HepG2 (cell line): ENCODE results near the gene CEMP1. TPM values are rescaled to one million over a fixed set of nuclear protein-coding genes. Genes with fewer than 3 reads are reported as not detected.
A peak's percentile ranks its signal among the peaks of the same experiment; 100 is the strongest.

Source experiments
- ARNT2 ChIP-seq: sonication (generic); formaldehyde crosslinking; IDR thresholded peaks from 2 replicates; pipeline ENCODE4 v1.8.0; 2022; ENCODE audit warnings: mild to moderate bottlenecking, low read depth, missing genetic modification reagents, moderate library complexity
- FOXP4 ChIP-seq: sonication (generic); formaldehyde crosslinking; IDR thresholded peaks from 2 replicates; pipeline ENCODE4 v1.4.0; 2020; ENCODE audit warnings: missing genetic modification reagents
- FUBP1 ChIP-seq: sonication (generic); formaldehyde crosslinking; IDR thresholded peaks from 2 replicates; pipeline ENCODE4 v1.5.1; 2020; ENCODE audit warnings: missing genetic modification reagents, mild to moderate bottlenecking, borderline replicate concordance
- GATA4 ChIP-seq: sonication (generic); IDR thresholded peaks from 2 replicates; pipeline ENCODE4 v1.6.1; 2016; ENCODE audit warnings: antibody characterized with exemption, low read depth, borderline replicate concordance
- GMEB1 ChIP-seq: sonication (generic); formaldehyde crosslinking; IDR thresholded peaks from 2 replicates; pipeline ENCODE4 v1.5.1; 2020; ENCODE audit warnings: missing genetic modification reagents, mild to moderate bottlenecking, borderline replicate concordance
- HMG20B ChIP-seq: conservative IDR thresholded peaks from 2 replicates; pipeline ENCODE4 v1.6.1; 2016; ENCODE audit warnings: missing genetic modification reagents, missing compliant biosample characterization
- IKZF1 ChIP-seq: fragments of 450-650 bp; IDR thresholded peaks from 2 replicates; pipeline ENCODE4 v1.7.1; 2016
- MIER2 ChIP-seq: IDR thresholded peaks from 2 replicates; pipeline ENCODE4 v1.6.1; 2016; ENCODE audit warnings: missing biosample characterization, missing genetic modification reagents
- NFATC3 ChIP-seq: sonication (generic); formaldehyde crosslinking; IDR thresholded peaks from 2 replicates; pipeline ENCODE4 v1.5.1; 2020; ENCODE audit warnings: mild to moderate bottlenecking, missing genetic modification reagents
- PHF20 ChIP-seq: sonication (generic); formaldehyde crosslinking; IDR thresholded peaks from 2 replicates; pipeline ENCODE4 v1.5.0; 2020; ENCODE audit warnings: mild to moderate bottlenecking, missing genetic modification reagents
- RARA ChIP-seq: IDR thresholded peaks from 2 replicates; pipeline ENCODE4 v1.6.1; 2016; ENCODE audit warnings: missing genetic modification reagents, missing compliant biosample characterization
- RXRA ChIP-seq: sonication (generic); formaldehyde crosslinking; IDR thresholded peaks from 2 replicates; pipeline ENCODE4 v1.5.1; 2020; ENCODE audit warnings: missing genetic modification reagents
- SAFB2 ChIP-seq: sonication (generic); formaldehyde crosslinking; IDR thresholded peaks from 2 replicates; pipeline ENCODE4 v1.5.1; 2020; ENCODE audit warnings: missing genetic modification reagents, low read depth, mild to moderate bottlenecking, borderline replicate concordance
- TEAD3 ChIP-seq: optimal IDR thresholded peaks from 2 replicates; pipeline ENCODE3; 2016; ENCODE audit warnings: borderline replicate concordance
- ZEB1 ChIP-seq: IDR thresholded peaks from 2 replicates; pipeline ENCODE4 v1.6.1; 2012; ENCODE audit warnings: mild to moderate bottlenecking, low read depth, inconsistent platforms; ENCODE audit not compliant: insufficient replicate concordance
- ZNF124 ChIP-seq: sonication (generic); formaldehyde crosslinking; IDR thresholded peaks from 2 replicates; pipeline ENCODE4 v1.4.0; 2020; ENCODE audit warnings: missing genetic modification reagents
- ZNF230 ChIP-seq: sonication (generic); formaldehyde crosslinking; IDR thresholded peaks from 2 replicates; pipeline ENCODE4 v1.4.0; 2020; ENCODE audit warnings: mild to moderate bottlenecking, missing genetic modification reagents
- ZNF256 ChIP-seq: sonication (generic); formaldehyde crosslinking; conservative IDR thresholded peaks from 2 replicates; pipeline ENCODE4 v1.4.0; 2020; ENCODE audit warnings: missing genetic modification reagents
- ZNF557 ChIP-seq: sonication (generic); formaldehyde crosslinking; IDR thresholded peaks from 2 replicates; pipeline ENCODE4 v1.4.0; 2020; ENCODE audit warnings: missing genetic modification reagents
- ZNF564 ChIP-seq: sonication (generic); formaldehyde crosslinking; IDR thresholded peaks from 2 replicates; pipeline ENCODE4 v1.8.1; 2023; ENCODE audit warnings: mild to moderate bottlenecking, missing genetic modification reagents
- ZNF580 ChIP-seq: IDR thresholded peaks from 2 replicates; pipeline ENCODE4 v1.6.1; 2016; ENCODE audit warnings: low read depth, borderline replicate concordance
- ZNF639 ChIP-seq: conservative IDR thresholded peaks from 2 replicates; pipeline ENCODE4 v1.6.1; 2018; ENCODE audit warnings: missing genetic modification reagents
- ZNF670 ChIP-seq: sonication (generic); formaldehyde crosslinking; IDR thresholded peaks from 2 replicates; pipeline ENCODE4 v1.8.0; 2022; ENCODE audit warnings: mild to moderate bottlenecking, missing genetic modification reagents, borderline replicate concordance
- polyA plus RNA-seq, 8 experiments: library from polyadenylated mRNA; depleted of rRNA in 3 of 8; stranded (reverse) in 7 of 8; unstranded in 1 of 8; fragments of >200 nt; fragmentation: Illumina TruSeq in 4 of 8; extraction: Trizol in 4 of 8; gene quantifications; 2 replicates each; pipeline versions ENCODE4 v1.2.1 to v1.2.3, GENCODE V29; 2011 to 2016; ENCODE audit warnings: low read depth in 4 of 8, missing spikeins in 1 of 8, mixed read lengths in 1 of 8; ENCODE audit not compliant: insufficient read depth in 1 of 8
- total RNA-seq, 5 experiments: library from RNA; depleted of rRNA; stranded (reverse); fragments of >200 nt; fragmentation: Illumina TruSeq; extraction: Trizol; gene quantifications; 2 replicates each; pipeline ENCODE4 v1.2.3, GENCODE V29; 2016; ENCODE audit warnings: low read depth in 1 of 5

Gene CEMP1
- total and polyA plus RNA-seq, 2 of the 13 experiments (the other 11 are each of a cell fraction or from before 2014, with no cell fraction given) = not detected

GRCh38 chr16:2513405-2514332 lies 17.5 kb downstream of the CEMP1 start, which contains the start of gene ATP6V0C (continued):
- TF ChIP-seq NFATC3 (CRISPR knock-in tag) = no peak
- peak; percentile 67 for TF ChIP-seq ZEB1
- TF ChIP-seq ZNF557 (CRISPR knock-in tag) = no peak
- TF ChIP-seq GATA4 = peak; percentile 37; the same call in 1 of the 2 replicates
- TF ChIP-seq RXRA (CRISPR knock-in tag) = peak; percentile 7; the same call in 1 of the 2 replicates
- no peak for TF ChIP-seq MIER2 (CRISPR knock-in tag)
- TF ChIP-seq GMEB1 = peak; percentile 29
- TF ChIP-seq ARNT2 (CRISPR knock-in tag) = peak; percentile 69
- no peak for TF ChIP-seq IKZF1
- no peak for TF ChIP-seq ZNF256 (CRISPR knock-in tag)
- TF ChIP-seq HMG20B = no peak
- peak; percentile 83 for TF ChIP-seq PHF20 (CRISPR knock-in tag)
- peak; percentile 98 for TF ChIP-seq ZNF639 (CRISPR knock-in tag)
- TF ChIP-seq ZNF670 (CRISPR knock-in tag) = peak; percentile 47; the same call in 1 of the 2 replicates
- TF ChIP-seq FOXP4 (CRISPR knock-in tag) = peak; percentile 34; the same call in 1 of the 2 replicates
- 0 out of 2 replicates have a peak, but pooled peaks have one; percentile 31 for TF ChIP-seq FUBP1
- peak; percentile 74; the same call in 1 of the 2 replicates for TF ChIP-seq ZNF564 (CRISPR knock-in tag)
- TF ChIP-seq SAFB2 = no peak
- no peak for TF ChIP-seq ZNF230
- peak; percentile 19; the same call in 1 of the 2 replicates for TF ChIP-seq RARA (CRISPR knock-in tag)
- 0 out of 2 replicates have a peak, but pooled peaks have one; percentile 31 for TF ChIP-seq ZNF580
- peak; percentile 60 for TF ChIP-seq TEAD3 (CRISPR knock-in tag)
- TF ChIP-seq ZNF124 (CRISPR knock-in tag) = 0 out of 2 replicates have a peak, but pooled peaks have one; percentile 6
